ENCODE measurements around the gene SHC4.

DNA sequence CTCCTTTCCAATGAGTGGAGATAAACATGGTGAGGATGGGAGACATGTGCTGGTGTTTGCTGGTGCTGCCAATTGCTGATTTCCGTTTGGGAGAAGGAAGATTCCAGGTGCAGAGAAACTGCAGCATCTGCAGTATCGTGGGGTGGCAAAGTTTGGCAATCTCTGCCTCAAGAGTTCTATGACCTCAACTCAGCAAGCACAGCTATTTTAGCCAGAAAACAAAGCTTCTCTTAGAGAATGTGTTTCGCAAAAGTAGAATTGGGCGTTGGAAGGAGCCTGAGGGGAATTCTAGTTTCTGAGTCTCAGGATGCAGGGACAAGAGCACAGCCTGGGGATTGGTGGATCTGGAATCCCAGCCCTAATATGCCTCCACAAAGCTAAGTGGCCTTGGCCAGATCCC is 18.2 kb upstream of the SHC4 start:
- TF ChIP-seq, protein P1, sequence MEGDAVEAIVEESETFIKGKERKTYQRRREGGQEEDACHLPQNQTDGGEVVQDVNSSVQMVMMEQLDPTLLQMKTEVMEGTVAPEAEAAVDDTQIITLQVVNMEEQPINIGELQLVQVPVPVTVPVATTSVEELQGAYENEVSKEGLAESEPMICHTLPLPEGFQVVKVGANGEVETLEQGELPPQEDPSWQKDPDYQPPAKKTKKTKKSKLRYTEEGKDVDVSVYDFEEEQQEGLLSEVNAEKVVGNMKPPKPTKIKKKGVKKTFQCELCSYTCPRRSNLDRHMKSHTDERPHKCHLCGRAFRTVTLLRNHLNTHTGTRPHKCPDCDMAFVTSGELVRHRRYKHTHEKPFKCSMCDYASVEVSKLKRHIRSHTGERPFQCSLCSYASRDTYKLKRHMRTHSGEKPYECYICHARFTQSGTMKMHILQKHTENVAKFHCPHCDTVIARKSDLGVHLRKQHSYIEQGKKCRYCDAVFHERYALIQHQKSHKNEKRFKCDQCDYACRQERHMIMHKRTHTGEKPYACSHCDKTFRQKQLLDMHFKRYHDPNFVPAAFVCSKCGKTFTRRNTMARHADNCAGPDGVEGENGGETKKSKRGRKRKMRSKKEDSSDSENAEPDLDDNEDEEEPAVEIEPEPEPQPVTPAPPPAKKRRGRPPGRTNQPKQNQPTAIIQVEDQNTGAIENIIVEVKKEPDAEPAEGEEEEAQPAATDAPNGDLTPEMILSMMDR (conservative IDR thresholded peaks at IDR 0.05 in 1 of 2, IDR thresholded peaks at IDR 0.05 in 1 of 2; ENCODE audit: extremely low read depth in 1 of 2, insufficient read depth in 1 of 2, low read depth in 1 of 2, low read length in 2 of 2) = no peak
- no peak for TF ChIP-seq EZH2 (IDR thresholded peaks at IDR 0.05; ENCODE audit: borderline replicate concordance, low read length)
